KMS-11 (cell line): ENCODE data around the gene CCDC93.
A peak's percentile ranks its signal among the peaks of the same experiment; 100 is the strongest.

Experiments
- H2AFZ ChIP-seq: fragments of 200-600 bp; sonication (generic); 2 replicates; pipeline ENCODE4 v1.6.1; 2016; ENCODE audit warnings: antibody characterized with exemption, mixed run types, low read depth
- H3K27ac ChIP-seq: fragments of 200-600 bp; sonication (generic); 2 replicates; pipeline ENCODE4 v1.6.1; 2016; ENCODE audit warnings: mild to moderate bottlenecking, mixed run types
- H3K27me3 ChIP-seq: fragments of 200-600 bp; sonication (generic); 2 replicates; pipeline ENCODE4 v1.6.1; 2017; ENCODE audit warnings: mild to moderate bottlenecking, low read depth, mixed run types, moderate library complexity; ENCODE audit not compliant: insufficient read depth
- H3K36me3 ChIP-seq: fragments of 200-600 bp; sonication (generic); 2 replicates; pipeline ENCODE4 v1.6.1; 2017; ENCODE audit warnings: mild to moderate bottlenecking, mixed run types; ENCODE audit not compliant: insufficient read depth
- H3K4me1 ChIP-seq: fragments of 200-600 bp; sonication (generic); 2 replicates; pipeline ENCODE4 v1.6.1; 2016; ENCODE audit warnings: mild to moderate bottlenecking, low read depth, mixed run types; ENCODE audit not compliant: poor library complexity, severe bottlenecking
- H3K4me2 ChIP-seq: fragments of 200-600 bp; sonication (generic); 2 replicates; pipeline ENCODE4 v1.7.0; 2016; ENCODE audit warnings: mild to moderate bottlenecking, mixed run types
- H3K4me3 ChIP-seq: fragments of 200-600 bp; sonication (generic); IDR thresholded peaks from 2 replicates; pipeline ENCODE4 v1.6.1; 2017; ENCODE audit warnings: low read depth, low read length, mixed read lengths; ENCODE audit not compliant: insufficient read depth
- H3K79me2 ChIP-seq: fragments of 200-600 bp; sonication (generic); 2 replicates; pipeline ENCODE4 v1.6.1; 2016; ENCODE audit warnings: low read depth, mixed run types; ENCODE audit not compliant: insufficient read depth
- H3K9ac ChIP-seq: fragments of 200-600 bp; sonication (generic); 2 replicates; pipeline ENCODE4 v1.6.1; 2016; ENCODE audit warnings: mild to moderate bottlenecking, mixed run types
- H4K20me1 ChIP-seq: fragments of 200-600 bp; sonication (generic); 2 replicates; pipeline ENCODE4 v1.6.1; 2016; ENCODE audit warnings: mild to moderate bottlenecking, mixed run types; ENCODE audit not compliant: insufficient read depth
- TF ChIP-seq, protein P1 (sequence below): fragments of 200-600 bp; sonication (generic); conservative IDR thresholded peaks from 2 replicates; pipeline ENCODE4 v1.6.1; 2017; ENCODE audit warnings: low read depth, mild to moderate bottlenecking, antibody characterized with exemption, low read length, moderate library complexity, mixed read lengths

Gene CCDC93, protein sequence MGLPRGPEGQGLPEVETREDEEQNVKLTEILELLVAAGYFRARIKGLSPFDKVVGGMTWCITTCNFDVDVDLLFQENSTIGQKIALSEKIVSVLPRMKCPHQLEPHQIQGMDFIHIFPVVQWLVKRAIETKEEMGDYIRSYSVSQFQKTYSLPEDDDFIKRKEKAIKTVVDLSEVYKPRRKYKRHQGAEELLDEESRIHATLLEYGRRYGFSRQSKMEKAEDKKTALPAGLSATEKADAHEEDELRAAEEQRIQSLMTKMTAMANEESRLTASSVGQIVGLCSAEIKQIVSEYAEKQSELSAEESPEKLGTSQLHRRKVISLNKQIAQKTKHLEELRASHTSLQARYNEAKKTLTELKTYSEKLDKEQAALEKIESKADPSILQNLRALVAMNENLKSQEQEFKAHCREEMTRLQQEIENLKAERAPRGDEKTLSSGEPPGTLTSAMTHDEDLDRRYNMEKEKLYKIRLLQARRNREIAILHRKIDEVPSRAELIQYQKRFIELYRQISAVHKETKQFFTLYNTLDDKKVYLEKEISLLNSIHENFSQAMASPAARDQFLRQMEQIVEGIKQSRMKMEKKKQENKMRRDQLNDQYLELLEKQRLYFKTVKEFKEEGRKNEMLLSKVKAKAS

DNA sequence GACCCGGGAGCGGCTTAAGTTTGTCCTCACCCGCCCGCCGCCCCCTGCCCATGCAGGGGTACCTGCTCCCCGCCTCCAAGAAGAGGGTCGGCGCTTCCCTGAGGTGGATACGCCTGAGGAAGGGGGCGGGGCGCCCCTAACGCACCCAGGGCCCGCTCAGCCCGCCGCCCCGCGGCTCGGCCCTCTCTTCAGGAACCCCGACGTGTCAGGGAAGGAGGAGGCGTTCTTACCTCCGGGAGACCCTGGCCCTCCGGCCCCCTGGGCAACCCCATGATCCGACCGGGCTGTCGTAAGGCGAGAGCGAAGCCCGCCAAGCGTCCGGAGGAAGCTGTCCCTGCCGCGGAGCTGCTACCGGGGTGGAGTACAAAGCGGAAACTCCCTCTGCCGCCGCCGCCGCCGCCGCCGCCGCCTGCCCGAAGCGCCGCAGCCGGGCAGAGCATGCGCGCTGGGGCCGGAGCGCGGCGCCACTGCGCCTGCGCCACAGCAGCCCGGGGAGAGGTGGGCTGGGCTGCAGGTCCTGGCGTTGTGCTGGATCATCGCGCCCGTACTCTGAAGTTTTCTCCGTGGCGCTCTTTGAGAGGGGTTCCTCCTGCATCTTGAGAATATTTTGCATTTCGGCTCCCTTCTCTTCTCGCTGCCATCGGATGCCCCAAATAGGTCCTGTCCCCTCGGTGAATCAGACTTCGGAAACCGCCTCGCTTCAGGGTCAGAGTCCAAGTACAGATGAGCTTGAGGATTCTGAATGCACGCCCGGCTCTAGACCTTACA lies at the start of gene CCDC93:
CCDC93 (minus strand) TSS at position 347 of the 768 bp plus-strand sequence; CDS start at position 272, 75 bp downstream.
- H3K9ac ChIP-seq, result peak within 1 kb of the TSS; percentile 81; the same call in 1 of the 2 replicates

DNA sequence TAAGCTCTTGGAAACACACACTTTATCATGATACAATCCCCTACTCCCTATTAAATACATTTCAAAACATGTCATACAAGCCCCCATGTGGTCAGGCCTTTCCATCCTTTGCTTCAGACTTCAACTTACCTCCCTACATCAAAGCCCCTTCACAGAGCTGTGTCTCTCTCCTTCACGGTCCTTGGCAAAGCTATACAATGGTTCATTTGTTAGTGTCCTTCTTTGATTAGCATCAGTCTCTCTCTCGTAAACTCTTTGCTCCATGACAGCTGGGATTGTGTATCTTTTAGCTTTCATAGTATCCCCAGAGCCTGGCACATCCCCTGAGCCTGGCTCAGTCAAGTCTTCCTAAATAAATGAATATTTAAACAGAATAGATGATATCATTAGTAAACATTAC lies 48.8 kb upstream of the CCDC93 start:
- Histone ChIP-seq H3K27ac (no peak overlapping the region), H3K36me3 (no peaks in the 10 kb centered on the region), H3K27me3 (no peaks in the 10 kb centered on the region), H4K20me1 (no peaks in the 10 kb centered on the region), H3K4me3 (no peak overlapping the region), H3K9ac (no peak overlapping the region), H2AFZ (no peak overlapping the region), H3K4me1 (peaks cover 34% of the 10 kb centered on the region), H3K4me2 (no peak overlapping the region), H3K79me2 (no peaks in the 10 kb centered on the region)
- TF ChIP-seq, protein P1, sequence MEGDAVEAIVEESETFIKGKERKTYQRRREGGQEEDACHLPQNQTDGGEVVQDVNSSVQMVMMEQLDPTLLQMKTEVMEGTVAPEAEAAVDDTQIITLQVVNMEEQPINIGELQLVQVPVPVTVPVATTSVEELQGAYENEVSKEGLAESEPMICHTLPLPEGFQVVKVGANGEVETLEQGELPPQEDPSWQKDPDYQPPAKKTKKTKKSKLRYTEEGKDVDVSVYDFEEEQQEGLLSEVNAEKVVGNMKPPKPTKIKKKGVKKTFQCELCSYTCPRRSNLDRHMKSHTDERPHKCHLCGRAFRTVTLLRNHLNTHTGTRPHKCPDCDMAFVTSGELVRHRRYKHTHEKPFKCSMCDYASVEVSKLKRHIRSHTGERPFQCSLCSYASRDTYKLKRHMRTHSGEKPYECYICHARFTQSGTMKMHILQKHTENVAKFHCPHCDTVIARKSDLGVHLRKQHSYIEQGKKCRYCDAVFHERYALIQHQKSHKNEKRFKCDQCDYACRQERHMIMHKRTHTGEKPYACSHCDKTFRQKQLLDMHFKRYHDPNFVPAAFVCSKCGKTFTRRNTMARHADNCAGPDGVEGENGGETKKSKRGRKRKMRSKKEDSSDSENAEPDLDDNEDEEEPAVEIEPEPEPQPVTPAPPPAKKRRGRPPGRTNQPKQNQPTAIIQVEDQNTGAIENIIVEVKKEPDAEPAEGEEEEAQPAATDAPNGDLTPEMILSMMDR, result no peak

More for the DNA sequence above, at the start of gene CCDC93:
- TF ChIP-seq, protein P1, result no peak
- Histone ChIP-seq H3K4me2 (peak within 1 kb of the TSS; percentile 78), H3K36me3 (no peaks in the 10 kb centered on the region), H4K20me1 (no peaks in the 10 kb centered on the region), H2AFZ (peak within 1 kb of the TSS; percentile 86), H3K27me3 (no peaks in the 10 kb centered on the region), H3K4me1 (peaks cover 26% of the 10 kb centered on the region), H3K27ac (peak within 1 kb of the TSS; percentile 58), H3K79me2 (peaks cover 27% of the 10 kb centered on the region; the same call in 1 of the 2 replicates), H3K4me3 (no peak within 1 kb of the TSS)

DNA sequence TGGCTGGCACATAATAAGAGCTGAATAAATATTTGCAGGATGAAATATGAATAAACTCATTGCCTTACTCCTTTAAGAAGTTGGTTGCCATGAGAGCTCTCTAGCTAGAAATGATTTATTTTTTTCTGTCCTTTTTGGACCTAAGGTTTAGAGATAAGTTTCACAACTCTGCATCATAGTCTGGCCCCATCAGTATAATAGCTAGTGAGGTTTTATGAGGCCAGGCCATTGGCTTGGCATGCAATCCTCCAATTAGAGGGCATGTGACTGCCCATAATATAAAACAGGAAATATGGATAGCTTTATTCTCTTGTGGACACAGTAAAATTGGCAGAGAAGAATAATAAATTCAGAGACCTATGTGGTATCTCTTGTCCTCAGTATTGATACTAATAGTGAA lies 48.2 kb upstream of the CCDC93 start:
- Histone ChIP-seq H3K9ac (no peak overlapping the region), H3K4me3 (no peak overlapping the region), H3K27me3 (no peaks in the 10 kb centered on the region), H3K4me2 (no peak overlapping the region), H3K4me1 (peaks cover 34% of the 10 kb centered on the region), H2AFZ (no peak overlapping the region), H4K20me1 (no peaks in the 10 kb centered on the region), H3K36me3 (no peaks in the 10 kb centered on the region), H3K27ac (no peak overlapping the region), H3K79me2 (no peaks in the 10 kb centered on the region)
- TF ChIP-seq, protein P1, result no peak

DNA sequence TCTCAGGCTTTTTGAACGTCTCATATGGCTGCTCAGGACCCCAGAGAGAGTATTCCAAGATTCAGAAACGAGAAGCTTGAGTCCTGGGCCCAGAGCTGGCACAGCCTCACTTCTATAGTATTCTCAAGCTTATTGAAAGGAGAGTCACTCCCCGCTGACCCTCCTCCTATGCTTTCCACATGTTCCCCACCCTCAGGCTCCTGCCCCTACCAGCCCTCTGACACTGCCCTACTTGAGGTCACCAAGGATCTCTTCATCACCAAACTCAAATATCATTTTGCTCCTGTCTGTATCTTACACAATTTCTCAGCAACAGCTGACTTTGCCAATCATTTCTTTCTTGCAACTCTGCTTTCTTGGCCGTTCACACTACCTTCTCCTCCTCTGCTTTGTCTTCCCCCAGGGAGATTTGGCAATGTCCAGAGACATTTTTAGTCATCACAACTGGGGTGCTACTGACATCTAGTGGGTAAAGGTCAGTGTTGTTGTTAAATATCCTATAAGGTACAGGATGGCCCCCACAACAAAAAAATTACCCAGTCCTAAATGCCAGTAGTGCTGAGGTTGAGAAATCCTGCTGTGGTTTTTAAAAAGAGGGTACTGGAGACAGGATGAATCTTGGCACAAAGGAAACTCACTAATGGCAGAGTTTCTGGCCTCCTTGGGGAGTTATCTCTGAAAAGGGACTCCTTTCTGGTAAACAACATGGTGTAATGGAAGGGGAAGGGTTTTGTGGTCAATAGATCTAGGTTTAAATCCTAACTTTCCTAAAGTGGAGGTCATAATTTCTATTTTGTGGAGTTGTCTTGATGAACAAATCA lies 47.5 kb upstream of the CCDC93 start:
- Histone ChIP-seq H3K36me3 (no peaks in the 10 kb centered on the region), H3K27me3 (no peaks in the 10 kb centered on the region), H3K4me3 (no peak overlapping the region), H2AFZ (no peak overlapping the region), H3K4me1 (peaks cover 34% of the 10 kb centered on the region), H3K79me2 (no peaks in the 10 kb centered on the region), H4K20me1 (no peaks in the 10 kb centered on the region), H3K9ac (no peak overlapping the region), H3K27ac (no peak overlapping the region), H3K4me2 (no peak overlapping the region)
- TF ChIP-seq, protein P1, result peak; percentile 35; the same call in 1 of the 2 replicates
